GM13977 (cell line): ENCODE results near the gene ZSCAN9.

Experiments used
- DNase-seq: peaks from one replicate; pipeline ENCODE4 v3.0.0; 2012; ENCODE audit warnings: low spot score
- in situ Hi-C: fragments of 300-500 bp; cut with MboI; formaldehyde crosslinking; loops from one replicate; pipeline ENCODE4 v1.12.0; 2022; ENCODE audit warnings: low sequenced_read_pairs, low pct_unique_long_range_greater_than_20kb, mixed read lengths, inconsistent platforms; ENCODE audit not compliant: unreplicated experiment
- TF ChIP-seq, protein P1 (sequence below): IDR thresholded peaks from 2 replicates; pipeline ENCODE4 v1.5.1; 2012; ENCODE audit warnings: mild to moderate bottlenecking, control low read depth; ENCODE audit not compliant: insufficient read depth; ENCODE audit errors: extremely low read depth, missing control alignments

The ZSCAN9 gene

GRCh38 chr6:28240471-28240870, 15.4 kb downstream of the ZSCAN9 start:
- TF ChIP-seq, protein P1, sequence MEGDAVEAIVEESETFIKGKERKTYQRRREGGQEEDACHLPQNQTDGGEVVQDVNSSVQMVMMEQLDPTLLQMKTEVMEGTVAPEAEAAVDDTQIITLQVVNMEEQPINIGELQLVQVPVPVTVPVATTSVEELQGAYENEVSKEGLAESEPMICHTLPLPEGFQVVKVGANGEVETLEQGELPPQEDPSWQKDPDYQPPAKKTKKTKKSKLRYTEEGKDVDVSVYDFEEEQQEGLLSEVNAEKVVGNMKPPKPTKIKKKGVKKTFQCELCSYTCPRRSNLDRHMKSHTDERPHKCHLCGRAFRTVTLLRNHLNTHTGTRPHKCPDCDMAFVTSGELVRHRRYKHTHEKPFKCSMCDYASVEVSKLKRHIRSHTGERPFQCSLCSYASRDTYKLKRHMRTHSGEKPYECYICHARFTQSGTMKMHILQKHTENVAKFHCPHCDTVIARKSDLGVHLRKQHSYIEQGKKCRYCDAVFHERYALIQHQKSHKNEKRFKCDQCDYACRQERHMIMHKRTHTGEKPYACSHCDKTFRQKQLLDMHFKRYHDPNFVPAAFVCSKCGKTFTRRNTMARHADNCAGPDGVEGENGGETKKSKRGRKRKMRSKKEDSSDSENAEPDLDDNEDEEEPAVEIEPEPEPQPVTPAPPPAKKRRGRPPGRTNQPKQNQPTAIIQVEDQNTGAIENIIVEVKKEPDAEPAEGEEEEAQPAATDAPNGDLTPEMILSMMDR, result no peak
- in situ Hi-C loops, result no loop called here
- no peak for DNase-seq

DNA sequence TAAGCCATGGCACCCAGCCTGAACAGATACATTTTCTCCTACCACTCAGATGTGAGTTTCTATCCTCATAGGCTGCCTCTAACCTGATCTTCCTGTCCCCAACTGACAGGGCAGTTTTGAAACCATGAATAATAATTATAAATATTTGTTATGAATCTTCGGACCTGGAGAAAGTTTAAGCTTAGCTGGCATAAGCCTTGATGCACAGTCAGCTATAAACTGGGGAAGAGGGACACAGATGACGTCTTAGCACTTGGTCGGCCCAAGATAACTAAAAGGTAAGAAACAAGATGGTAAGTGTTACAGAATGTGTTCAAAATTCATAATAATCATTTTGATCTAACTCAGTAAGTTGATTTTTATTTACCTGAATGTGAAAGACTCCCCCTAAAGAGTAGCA, 18.9 kb downstream of the ZSCAN9 start:
- in situ Hi-C loops, result no loop called here
- TF ChIP-seq, protein P1, result no peak
- DNase-seq, result no peak

DNA sequence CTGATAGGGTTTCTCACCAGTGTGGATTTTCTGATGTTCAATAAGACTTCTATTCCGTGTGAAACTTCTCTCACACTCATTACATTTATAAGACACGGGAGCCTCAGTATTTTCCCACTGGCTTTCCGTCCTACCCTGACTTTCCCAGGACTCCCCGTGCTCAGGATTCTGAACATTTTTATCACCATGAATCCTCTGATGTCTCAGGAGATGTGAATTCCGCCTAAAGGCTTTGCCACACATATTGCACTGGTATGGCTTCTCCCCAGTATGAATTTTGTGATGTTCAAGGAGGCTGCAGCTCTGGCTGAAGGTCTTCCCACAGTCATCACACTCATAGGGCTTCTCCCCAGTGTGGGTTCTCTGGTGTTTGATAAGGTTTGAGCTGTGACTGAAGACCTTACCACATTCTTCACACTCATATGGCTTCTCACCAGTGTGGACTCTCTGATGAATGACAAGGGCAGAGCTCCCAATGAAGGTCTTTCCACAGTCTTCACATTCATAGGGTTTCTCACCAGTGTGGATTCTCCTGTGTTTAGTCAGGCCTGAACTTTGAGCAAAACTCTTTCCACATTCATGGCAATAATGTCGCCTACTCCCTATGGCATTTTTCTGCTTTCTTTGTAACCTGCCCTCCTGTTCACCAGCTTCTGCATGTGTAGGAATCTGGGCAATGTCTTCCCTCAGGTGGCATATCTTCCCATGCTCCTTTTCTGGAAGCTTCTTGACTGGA, 20.3 kb downstream of the ZSCAN9 start:
- TF ChIP-seq, protein P1, result no peak
- in situ Hi-C loops, result no loop called here
- DNase-seq, result no peak

DNA sequence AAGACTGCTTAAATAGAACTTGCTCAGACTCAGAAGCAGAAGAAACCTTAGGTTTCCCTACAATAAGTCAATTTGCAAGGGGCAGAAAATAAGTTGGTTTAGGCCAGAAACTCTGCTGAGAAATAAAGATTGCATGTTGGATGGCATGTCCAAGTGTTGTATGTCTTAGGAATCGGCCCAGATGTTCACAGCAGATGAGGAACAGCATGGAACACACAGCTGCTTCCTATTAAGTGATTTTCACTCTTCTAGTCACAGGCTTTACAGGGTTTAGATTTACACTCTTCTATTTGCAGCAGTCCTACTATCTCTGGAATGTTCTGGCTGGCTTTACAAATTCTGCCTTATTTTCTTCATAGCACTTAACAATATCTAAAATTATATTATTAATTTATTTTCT, 23.8 kb downstream of the ZSCAN9 start:
- in situ Hi-C loops, result no loop called here
- DNase-seq, result no peak
- TF ChIP-seq, protein P1, result no peak

GRCh38 chr6:28250747-28251146, 25.7 kb downstream of the ZSCAN9 start:
- TF ChIP-seq, protein P1, result no peak
- DNase-seq, result no peak
- in situ Hi-C loops, result no loop called here

GRCh38 chr6:28251661-28252008, 26.6 kb downstream of the ZSCAN9 start:
- TF ChIP-seq, protein P1, result no peak
- peak; percentile 38 for DNase-seq
- in situ Hi-C loops, result no loop called here
